Inferior parietal cortex (tissue), 1 donor: ENCODE data around the gene PALD1.

Experiments
- DNase-seq: peaks from one replicate; pipeline ENCODE4 v3.0.0-alpha.2; 2016; ENCODE audit errors: extremely low spot score

The PALD1 gene

GRCh38 chr10:70478191-70479164, at the start of gene PALD1:
Gene PALD1, plus strand, starts transcription at chr10:70478767. Its CDS starts 47,185 bp downstream, at chr10:70525952.
- DNase-seq: no peak

GRCh38 chr10:70430493-70431445, 47.8 kb upstream of the PALD1 start:
- peak; percentile 20 for DNase-seq

GRCh38 chr10:70432101-70432500, 46.5 kb upstream of the PALD1 start:
- DNase-seq: peak; percentile 78

GRCh38 chr10:70432561-70433263, 45.9 kb upstream of the PALD1 start:
- DNase-seq: no peak

- DNase-seq: no peak
Measured at GRCh38 chr10:70433581-70434280, 44.8 kb upstream of the PALD1 start.

- DNase-seq: no peak
Measured at GRCh38 chr10:70435241-70436085, 43.1 kb upstream of the PALD1 start.

- no peak for DNase-seq
Measured at GRCh38 chr10:70437721-70438120, 40.8 kb upstream of the PALD1 start.

GRCh38 chr10:70440296-70441160, 38.0 kb upstream of the PALD1 start:
- DNase-seq: no peak

- no peak for DNase-seq
Measured at GRCh38 chr10:70441161-70441894, 37.2 kb upstream of the PALD1 start, which contains the start of gene NODAL. Gene NODAL, minus strand, starts transcription at chr10:70441681. Its CDS starts 14 bp downstream, at chr10:70441667.

- no peak for DNase-seq
Measured at GRCh38 chr10:70441895-70442309, 36.7 kb upstream of the PALD1 start.

GRCh38 chr10:70442332-70442988, 36.1 kb upstream of the PALD1 start:
- DNase-seq: no peak

GRCh38 chr10:70444744-70445143, 33.8 kb upstream of the PALD1 start:
- DNase-seq: no peak

GRCh38 chr10:70445718-70446657, 32.6 kb upstream of the PALD1 start:
- no peak for DNase-seq

GRCh38 chr10:70448236-70448635, 30.3 kb upstream of the PALD1 start:
- DNase-seq: no peak

- DNase-seq: no peak
Measured at GRCh38 chr10:70455213-70455630, 23.3 kb upstream of the PALD1 start.

- no peak for DNase-seq
Measured at GRCh38 chr10:70456164-70456563, 22.4 kb upstream of the PALD1 start.
